ENCODE data around the gene CYLD. TPM values are rescaled to one million over a fixed set of nuclear protein-coding genes. Genes with fewer than 3 reads are reported as not detected.

CYLD gene
- total and polyA plus RNA-seq, 2 experiments from 2014 or later: 6.9 to 30.9 TPM

DNA sequence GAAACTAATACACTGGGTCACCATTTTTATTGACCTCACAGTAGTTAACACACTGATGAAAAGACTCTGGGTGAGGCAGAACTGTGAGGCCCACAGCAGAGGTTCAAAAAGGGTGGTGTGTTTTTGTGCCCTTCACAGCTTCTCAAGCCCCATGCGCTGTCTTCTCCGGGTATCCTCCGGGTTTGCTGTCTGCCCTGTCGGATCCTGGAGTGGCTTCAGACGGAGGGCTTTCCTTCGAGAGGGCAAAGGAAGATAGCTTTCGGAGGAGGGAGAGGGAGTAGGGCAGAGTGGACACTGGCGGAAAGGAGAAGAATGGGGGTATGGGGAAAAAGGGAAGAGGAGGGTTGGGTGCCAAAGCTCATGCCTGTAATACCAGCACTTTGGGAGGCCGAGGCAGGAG is 80.8 kb downstream of the CYLD start:
- H3K36me3 Mint-ChIP-seq (ENCODE audit: low read depth): no peaks in the 10 kb centered on the region
- Histone ChIP-seq H3K27ac (ENCODE audit: low read depth) (no peak overlapping the region), H3K36me3 (ENCODE audit: insufficient read depth) (no peaks in the 10 kb centered on the region), H2AFZ (no peak overlapping the region), H3F3A (replicated peaks; ENCODE audit: low read depth) (no peaks in the 10 kb centered on the region), H3K4me1 (ENCODE audit: insufficient read depth) (no peaks in the 10 kb centered on the region), H4K20me1 (replicated peaks; ENCODE audit: insufficient read depth) (no peaks in the 10 kb centered on the region), H3K79me2 (replicated peaks; ENCODE audit: insufficient read depth) (no peaks in the 10 kb centered on the region), H3K9me2 (ENCODE audit: insufficient read depth) (no peaks in the 10 kb centered on the region), H3K27me3 (ENCODE audit: insufficient read depth) (no peaks in the 10 kb centered on the region), H3K4me3 (no peak overlapping the region), H3K4me2 (no peak overlapping the region)
- TF ChIP-seq JUNB (IDR thresholded peaks at IDR 0.05; ENCODE audit: unreplicated experiment) (no peak), ZNF331 (CRISPR knock-in tag; IDR thresholded peaks at IDR 0.05; ENCODE audit: low read depth) (no peak), NANOG (IDR thresholded peaks at IDR 0.05; ENCODE audit: borderline replicate concordance) (no peak), STAT1 (IDR thresholded peaks at IDR 0.05; ENCODE audit: unreplicated experiment) (no peak), EZH2phosphoT487 (IDR thresholded peaks at IDR 0.05; ENCODE audit: unreplicated experiment) (no peak)
- TF ChIP-seq, protein P1, sequence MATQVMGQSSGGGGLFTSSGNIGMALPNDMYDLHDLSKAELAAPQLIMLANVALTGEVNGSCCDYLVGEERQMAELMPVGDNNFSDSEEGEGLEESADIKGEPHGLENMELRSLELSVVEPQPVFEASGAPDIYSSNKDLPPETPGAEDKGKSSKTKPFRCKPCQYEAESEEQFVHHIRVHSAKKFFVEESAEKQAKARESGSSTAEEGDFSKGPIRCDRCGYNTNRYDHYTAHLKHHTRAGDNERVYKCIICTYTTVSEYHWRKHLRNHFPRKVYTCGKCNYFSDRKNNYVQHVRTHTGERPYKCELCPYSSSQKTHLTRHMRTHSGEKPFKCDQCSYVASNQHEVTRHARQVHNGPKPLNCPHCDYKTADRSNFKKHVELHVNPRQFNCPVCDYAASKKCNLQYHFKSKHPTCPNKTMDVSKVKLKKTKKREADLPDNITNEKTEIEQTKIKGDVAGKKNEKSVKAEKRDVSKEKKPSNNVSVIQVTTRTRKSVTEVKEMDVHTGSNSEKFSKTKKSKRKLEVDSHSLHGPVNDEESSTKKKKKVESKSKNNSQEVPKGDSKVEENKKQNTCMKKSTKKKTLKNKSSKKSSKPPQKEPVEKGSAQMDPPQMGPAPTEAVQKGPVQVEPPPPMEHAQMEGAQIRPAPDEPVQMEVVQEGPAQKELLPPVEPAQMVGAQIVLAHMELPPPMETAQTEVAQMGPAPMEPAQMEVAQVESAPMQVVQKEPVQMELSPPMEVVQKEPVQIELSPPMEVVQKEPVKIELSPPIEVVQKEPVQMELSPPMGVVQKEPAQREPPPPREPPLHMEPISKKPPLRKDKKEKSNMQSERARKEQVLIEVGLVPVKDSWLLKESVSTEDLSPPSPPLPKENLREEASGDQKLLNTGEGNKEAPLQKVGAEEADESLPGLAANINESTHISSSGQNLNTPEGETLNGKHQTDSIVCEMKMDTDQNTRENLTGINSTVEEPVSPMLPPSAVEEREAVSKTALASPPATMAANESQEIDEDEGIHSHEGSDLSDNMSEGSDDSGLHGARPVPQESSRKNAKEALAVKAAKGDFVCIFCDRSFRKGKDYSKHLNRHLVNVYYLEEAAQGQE (IDR thresholded peaks at IDR 0.05; ENCODE audit: unreplicated experiment): no peak
- TF ChIP-seq, protein P2, sequence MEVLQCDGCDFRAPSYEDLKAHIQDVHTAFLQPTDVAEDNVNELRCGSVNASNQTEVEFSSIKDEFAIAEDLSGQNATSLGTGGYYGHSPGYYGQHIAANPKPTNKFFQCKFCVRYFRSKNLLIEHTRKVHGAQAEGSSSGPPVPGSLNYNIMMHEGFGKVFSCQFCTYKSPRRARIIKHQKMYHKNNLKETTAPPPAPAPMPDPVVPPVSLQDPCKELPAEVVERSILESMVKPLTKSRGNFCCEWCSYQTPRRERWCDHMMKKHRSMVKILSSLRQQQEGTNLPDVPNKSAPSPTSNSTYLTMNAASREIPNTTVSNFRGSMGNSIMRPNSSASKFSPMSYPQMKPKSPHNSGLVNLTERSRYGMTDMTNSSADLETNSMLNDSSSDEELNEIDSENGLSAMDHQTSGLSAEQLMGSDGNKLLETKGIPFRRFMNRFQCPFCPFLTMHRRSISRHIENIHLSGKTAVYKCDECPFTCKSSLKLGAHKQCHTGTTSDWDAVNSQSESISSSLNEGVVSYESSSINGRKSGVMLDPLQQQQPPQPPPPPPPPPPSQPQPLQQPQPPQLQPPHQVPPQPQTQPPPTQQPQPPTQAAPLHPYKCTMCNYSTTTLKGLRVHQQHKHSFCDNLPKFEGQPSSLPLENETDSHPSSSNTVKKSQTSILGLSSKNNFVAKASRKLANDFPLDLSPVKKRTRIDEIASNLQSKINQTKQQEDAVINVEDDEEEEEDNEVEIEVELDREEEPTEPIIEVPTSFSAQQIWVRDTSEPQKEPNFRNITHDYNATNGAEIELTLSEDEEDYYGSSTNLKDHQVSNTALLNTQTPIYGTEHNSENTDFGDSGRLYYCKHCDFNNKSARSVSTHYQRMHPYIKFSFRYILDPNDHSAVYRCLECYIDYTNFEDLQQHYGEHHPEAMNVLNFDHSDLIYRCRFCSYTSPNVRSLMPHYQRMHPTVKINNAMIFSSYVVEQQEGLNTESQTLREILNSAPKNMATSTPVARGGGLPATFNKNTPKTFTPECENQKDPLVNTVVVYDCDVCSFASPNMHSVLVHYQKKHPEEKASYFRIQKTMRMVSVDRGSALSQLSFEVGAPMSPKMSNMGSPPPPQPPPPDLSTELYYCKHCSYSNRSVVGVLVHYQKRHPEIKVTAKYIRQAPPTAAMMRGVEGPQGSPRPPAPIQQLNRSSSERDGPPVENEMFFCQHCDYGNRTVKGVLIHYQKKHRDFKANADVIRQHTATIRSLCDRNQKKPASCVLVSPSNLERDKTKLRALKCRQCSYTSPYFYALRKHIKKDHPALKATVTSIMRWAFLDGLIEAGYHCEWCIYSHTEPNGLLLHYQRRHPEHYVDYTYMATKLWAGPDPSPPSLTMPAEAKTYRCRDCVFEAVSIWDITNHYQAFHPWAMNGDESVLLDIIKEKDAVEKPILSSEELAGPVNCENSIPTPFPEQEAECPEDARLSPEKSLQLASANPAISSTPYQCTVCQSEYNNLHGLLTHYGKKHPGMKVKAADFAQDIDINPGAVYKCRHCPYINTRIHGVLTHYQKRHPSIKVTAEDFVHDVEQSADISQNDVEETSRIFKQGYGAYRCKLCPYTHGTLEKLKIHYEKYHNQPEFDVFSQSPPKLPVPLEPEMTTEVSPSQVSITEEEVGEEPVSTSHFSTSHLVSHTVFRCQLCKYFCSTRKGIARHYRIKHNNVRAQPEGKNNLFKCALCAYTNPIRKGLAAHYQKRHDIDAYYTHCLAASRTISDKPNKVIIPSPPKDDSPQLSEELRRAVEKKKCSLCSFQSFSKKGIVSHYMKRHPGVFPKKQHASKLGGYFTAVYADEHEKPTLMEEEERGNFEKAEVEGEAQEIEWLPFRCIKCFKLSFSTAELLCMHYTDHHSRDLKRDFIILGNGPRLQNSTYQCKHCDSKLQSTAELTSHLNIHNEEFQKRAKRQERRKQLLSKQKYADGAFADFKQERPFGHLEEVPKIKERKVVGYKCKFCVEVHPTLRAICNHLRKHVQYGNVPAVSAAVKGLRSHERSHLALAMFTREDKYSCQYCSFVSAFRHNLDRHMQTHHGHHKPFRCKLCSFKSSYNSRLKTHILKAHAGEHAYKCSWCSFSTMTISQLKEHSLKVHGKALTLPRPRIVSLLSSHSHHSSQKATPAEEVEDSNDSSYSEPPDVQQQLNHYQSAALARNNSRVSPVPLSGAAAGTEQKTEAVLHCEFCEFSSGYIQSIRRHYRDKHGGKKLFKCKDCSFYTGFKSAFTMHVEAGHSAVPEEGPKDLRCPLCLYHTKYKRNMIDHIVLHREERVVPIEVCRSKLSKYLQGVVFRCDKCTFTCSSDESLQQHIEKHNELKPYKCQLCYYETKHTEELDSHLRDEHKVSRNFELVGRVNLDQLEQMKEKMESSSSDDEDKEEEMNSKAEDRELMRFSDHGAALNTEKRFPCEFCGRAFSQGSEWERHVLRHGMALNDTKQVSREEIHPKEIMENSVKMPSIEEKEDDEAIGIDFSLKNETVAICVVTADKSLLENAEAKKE (CRISPR knock-in tag; IDR thresholded peaks at IDR 0.05): no peak
- TF ChIP-seq, protein P3, sequence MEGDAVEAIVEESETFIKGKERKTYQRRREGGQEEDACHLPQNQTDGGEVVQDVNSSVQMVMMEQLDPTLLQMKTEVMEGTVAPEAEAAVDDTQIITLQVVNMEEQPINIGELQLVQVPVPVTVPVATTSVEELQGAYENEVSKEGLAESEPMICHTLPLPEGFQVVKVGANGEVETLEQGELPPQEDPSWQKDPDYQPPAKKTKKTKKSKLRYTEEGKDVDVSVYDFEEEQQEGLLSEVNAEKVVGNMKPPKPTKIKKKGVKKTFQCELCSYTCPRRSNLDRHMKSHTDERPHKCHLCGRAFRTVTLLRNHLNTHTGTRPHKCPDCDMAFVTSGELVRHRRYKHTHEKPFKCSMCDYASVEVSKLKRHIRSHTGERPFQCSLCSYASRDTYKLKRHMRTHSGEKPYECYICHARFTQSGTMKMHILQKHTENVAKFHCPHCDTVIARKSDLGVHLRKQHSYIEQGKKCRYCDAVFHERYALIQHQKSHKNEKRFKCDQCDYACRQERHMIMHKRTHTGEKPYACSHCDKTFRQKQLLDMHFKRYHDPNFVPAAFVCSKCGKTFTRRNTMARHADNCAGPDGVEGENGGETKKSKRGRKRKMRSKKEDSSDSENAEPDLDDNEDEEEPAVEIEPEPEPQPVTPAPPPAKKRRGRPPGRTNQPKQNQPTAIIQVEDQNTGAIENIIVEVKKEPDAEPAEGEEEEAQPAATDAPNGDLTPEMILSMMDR (conservative IDR thresholded peaks at IDR 0.05; ENCODE audit: low read depth in 2 of 2): no peak
- TF ChIP-seq, protein P4, sequence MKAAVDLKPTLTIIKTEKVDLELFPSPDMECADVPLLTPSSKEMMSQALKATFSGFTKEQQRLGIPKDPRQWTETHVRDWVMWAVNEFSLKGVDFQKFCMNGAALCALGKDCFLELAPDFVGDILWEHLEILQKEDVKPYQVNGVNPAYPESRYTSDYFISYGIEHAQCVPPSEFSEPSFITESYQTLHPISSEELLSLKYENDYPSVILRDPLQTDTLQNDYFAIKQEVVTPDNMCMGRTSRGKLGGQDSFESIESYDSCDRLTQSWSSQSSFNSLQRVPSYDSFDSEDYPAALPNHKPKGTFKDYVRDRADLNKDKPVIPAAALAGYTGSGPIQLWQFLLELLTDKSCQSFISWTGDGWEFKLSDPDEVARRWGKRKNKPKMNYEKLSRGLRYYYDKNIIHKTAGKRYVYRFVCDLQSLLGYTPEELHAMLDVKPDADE (IDR thresholded peaks at IDR 0.05): no peak
- ATAC-seq (no peak), DNase-seq (ENCODE audit: low spot score) (no peak)
- no peak overlapping the region for H3K27ac Mint-ChIP-seq
- peaks cover 5% of the 10 kb centered on the region; the same call in 1 of the 3 replicates for H3K9me3 Mint-ChIP-seq
- peaks cover 3% of the 10 kb centered on the region; the same call in 2 of the 3 replicates for H3K4me1 Mint-ChIP-seq
- no peak overlapping the region for H3K4me3 Mint-ChIP-seq
- H3K27me3 Mint-ChIP-seq (ENCODE audit: insufficient read depth, low read depth, poor library complexity): peaks cover 10% of the 10 kb centered on the region

Data from GM23338 (cell line).